GM18507 (cell line): ENCODE results near the gene RER1.

ENCODE experiments used
- DNase-seq: peaks from one replicate; pipeline ENCODE4 v3.0.0; 2011; ENCODE audit warnings: low read depth; ENCODE audit not compliant: insufficient read length; ENCODE audit errors: extremely low spot score
- FAIRE-seq: peaks from 2 replicates; lab custom pipeline; 2011; peaks lifted over from hg19 to GRCh38; lab: Jason Lieb, UNC

The RER1 gene

DNA sequence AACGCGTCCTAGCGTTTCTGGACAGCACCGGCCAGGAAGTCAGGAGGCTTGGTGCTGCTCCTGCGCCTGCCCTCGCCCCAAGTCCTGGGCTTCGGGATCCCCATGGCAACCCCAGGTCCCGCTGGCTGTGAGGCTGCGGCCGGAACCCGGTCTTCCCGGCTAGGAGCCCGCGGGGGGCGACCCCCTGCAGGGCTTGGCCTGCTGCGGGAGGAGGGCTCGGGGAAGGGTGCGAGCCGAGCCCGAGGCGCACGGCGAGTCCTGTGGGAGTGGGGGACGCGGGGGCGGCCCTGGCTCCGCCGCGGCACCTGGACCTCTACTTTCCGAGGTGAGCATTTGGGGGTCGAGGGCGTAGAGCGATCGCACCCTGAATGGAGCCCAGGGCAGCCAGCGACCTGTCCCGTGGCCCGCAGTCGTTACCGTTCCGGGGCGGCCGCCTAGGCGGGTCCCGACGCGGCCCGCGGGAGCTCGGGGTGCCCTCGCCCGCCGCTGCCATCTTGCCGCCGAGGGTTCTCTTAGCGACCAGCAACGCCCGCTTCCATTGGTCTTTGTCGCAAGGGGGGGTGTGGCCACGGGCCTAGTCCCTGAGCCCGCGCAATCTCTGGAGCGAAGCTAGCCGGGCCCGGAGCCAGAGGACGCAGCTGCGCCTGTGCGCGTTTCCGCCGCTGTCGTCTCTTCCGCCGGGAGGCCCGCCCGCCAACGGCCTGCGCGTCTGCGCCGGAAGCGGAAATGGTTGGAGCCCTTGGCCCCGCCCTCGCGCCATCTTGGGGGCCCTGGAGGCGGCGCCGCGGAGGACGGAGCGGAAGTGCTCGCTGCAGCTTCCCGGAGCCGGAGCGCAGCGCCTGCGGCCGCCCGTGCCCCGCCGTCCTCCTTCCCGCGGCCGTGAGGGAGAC, at the start of gene RER1, which contains the start of gene MORN1:
RER1 (plus strand) TSS at position 801 of the 890 bp plus-strand sequence. CDS start 3,950 bp downstream, outside the sequence.
MORN1 (minus strand) TSS at position 514 of the 890 bp plus-strand sequence; CDS start at position 493, 21 bp downstream.
- peak; percentile 99 for FAIRE-seq

DNA sequence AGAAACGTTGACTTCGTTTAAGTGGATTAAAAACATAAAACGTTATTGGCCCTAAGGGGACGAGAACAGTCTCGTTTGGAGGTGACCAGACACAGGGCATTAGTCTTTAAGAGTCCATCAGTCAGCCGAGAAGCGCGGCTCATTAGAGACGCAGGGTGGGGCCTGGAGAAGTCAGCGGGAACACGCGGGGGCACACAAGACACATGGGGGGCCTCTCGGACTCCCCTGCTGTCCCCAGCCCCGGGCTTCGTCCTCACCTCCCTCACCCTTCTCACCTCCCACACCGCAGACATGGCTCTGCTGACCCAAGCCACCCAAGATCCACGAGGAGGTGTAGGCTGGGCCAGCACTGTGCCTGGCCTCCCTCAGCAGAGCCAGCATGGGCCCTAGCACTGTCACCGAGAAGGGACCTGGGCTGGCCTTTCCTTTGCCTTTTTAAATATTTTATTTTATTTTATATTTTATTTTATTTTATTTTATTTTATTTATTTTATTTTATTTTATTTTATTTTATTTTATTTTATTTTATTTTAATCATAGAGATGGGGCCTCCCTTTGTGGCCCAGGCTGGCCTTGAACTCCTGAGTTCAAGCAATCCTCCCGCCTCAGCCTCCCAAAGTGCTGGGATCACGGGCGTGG, 49.1 kb upstream of the RER1 start:
- DNase-seq (no peak), FAIRE-seq (no peak)

More for the DNA sequence above, at the start of gene RER1, which contains the start of gene MORN1:
- DNase-seq, result peak; percentile 98

DNA sequence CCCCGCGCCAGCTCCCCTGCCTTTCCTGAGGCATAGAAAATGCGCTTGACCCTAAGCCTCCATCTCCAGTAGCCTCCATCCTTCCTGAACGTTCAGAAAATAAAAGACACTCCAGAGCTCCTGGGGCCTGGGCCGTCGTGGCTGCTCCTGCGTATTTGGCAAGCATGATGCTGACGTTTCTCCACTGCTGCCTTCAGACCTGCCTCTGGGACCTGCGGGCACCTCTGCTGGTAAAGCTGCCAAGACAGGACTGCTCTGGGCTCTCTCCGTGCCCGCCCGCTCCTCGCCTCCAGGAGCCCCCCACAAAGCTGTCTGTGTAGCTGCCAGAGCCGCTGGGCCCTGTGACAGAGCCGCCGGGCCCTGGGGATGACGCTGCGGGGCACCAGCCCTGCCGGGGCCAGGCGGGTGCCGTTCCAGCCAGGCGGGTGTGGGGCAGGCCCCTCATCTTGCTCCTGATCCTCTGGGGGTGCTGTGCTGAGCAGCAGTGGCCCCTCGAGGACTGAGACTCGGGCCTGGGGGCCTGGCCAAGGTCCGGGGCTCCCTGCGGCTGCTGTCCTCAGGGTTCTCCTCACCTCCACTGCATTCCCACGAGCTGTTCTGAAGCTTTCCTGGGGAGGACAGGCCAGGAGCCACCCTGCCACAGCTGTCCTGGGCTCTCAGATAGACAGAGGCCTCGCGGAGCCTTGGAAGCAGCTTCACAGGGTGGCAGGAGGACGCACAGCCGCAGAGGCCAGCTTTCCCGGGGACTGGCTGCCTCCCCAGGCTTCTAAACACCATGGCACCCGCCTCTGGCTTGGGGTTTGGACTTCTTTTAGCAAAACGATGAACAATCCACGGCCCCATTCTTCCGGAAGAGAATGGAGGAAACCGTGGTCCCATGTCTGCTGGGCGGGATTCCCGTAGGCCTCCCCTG, 48.4 kb upstream of the RER1 start:
- DNase-seq, result no peak

DNA sequence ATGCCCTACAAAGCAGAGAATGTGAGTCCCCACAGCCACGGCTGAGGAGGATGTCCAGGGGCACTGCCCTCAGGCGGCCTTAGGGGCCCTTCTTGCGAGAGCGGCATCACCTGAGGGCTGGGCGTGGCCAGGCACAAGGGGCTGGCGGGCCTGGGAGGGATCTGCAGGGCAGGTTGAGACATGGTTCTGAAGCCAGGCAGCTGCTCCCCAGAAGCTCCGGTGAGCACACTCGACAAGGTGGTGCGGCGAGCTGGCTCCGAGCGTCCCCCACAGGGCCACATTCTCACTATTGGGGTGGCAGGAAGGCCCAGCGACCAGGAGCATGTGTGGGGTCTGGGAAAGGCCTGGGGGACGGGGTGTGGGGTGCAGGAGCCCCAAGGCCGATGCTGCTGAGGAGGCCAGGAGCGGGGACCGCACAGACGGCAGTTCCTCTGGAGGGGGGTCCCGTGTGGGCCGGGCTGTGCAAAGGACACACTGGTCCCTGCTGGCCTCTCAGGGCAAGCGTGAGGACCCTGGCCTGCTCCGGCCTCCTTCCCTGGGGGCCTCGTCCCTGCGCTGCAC, 47.4 kb upstream of the RER1 start:
- DNase-seq, result no peak
- no peak for FAIRE-seq

More for the DNA sequence above, 48.4 kb upstream of the RER1 start:
- no peak for FAIRE-seq

GRCh38 chr1:2344744-2345296, 46.8 kb upstream of the RER1 start:
- DNase-seq (no peak), FAIRE-seq (no peak)

GRCh38 chr1:2345297-2346075, 46.2 kb upstream of the RER1 start:
- no peak for DNase-seq
- no peak for FAIRE-seq

DNA sequence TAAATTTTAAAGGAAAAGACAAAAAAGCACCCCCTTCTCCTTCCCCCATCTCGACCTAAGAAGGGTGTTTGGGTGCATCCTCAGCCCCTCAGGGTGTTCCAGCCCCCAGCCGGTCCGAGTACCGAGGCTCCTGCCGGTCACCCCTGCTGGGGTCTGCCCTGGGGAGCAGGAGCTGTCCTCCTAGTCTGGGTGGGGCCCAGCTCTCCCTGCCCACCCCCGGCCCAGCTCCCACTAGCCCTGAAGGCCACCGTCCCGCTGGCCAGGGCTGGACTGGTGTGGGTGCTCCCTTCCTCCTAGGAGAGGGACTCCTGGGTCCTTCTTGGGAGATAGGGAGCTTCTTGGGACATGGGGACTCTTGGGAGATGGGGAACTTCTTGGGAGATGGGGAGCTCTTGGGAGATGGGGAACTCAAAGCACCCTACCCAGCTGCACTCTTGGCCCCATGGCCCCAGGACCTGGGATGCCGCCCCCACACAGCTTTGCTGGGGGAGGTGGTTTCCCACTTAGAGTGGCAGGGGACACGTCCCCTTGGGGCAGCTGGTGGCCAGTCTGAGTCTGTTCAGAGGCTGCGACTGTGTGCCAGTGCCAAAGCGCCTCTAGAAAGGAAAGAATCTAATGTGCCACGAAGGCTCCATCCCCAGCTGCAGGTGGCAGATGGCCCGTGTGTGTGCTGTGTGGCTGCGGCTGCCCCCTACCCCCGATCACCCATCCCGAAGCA, 44.8 kb upstream of the RER1 start:
- no peak for FAIRE-seq
- no peak for DNase-seq

DNA sequence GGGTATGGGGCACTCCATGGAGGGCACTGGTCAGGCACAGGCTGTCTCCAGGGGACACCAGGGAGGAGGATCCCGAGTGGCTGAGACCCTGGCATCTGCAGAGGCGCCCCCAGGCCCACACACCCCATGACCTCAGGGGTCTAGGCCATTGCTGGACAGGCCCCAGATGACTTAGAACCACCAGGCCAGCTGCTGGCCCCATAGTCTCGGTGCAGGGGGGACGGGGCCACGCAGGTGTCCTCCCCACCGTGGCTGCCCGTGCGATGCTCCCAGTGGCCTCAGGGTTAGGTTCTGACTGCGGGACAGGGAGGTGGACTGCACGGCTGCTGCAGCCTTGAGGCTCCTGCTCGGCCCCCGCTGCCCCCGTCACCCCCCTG, 44.2 kb upstream of the RER1 start:
- no peak for FAIRE-seq

DNA sequence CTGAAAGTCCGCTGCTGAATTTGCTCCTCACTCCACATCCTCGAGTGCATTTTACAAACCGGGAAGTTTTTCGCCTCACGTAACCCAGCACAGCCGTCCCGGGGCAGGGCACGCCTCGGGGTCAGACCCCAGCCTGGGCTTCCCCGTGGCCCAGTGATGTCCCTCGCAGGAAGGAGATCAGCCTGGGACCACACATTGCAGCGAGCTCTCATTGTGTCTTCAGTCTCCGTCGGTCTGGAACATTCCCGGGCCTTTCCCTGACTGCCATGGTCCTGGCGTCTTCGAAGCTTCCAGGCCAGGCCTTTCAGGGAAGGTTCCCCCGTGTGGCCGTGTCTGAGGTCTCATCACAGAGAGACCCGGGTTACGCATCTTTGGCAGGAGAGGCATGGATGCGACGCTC, 43.7 kb upstream of the RER1 start:
- FAIRE-seq (no peak), DNase-seq (no peak)

More for the DNA sequence above, 44.2 kb upstream of the RER1 start:
- DNase-seq, result no peak

- no peak for FAIRE-seq
- DNase-seq, result no peak
These were observed 43.0 kb upstream of the RER1 start for GRCh38 chr1:2348346-2349325.

- FAIRE-seq, result no peak
- no peak for DNase-seq
These were observed 41.8 kb upstream of the RER1 start for GRCh38 chr1:2349806-2350205.

- FAIRE-seq, result no peak
- no peak for DNase-seq
These were observed 41.1 kb upstream of the RER1 start for GRCh38 chr1:2350501-2350900.

DNA sequence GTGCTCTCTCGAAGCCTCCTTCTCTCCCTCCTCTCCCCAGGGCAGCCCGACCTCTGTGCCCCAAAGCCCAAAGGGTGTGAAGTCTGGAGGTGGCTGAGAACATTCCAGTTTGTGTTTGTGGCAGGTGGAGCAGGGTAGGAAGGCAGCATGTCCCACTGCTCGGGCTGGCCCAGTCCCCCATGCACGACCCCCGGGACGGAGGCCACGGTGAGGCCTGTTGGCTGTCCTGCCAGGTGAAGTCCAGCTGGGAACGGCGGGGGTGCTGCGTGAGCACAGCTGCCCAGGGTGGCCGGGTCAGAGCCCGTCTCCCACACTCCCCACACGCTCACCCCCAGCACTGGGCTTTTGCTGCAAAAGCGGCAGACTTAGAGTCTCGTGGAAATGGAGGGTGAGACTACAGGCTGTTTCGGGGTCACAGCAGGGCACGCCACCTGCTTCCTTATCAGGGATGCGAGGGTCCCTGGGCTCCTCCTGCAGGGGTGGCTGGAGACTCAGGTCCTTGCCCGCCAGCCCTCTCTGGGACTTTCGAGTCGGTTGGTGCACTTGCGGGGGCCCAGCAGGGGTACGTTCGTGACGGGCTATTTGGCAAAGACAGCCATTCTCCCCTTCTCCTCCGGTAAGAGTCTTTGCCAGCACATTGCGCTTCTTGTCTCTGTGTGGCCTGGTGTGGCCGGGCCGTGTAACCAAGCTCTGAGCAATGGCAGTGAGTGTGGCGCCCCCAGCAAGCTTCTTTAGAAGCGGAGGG, 40.6 kb upstream of the RER1 start:
- DNase-seq, result no peak
- no peak for FAIRE-seq

- DNase-seq, result no peak
- no peak for FAIRE-seq
These were observed 39.9 kb upstream of the RER1 start for GRCh38 chr1:2351723-2352122.

DNA sequence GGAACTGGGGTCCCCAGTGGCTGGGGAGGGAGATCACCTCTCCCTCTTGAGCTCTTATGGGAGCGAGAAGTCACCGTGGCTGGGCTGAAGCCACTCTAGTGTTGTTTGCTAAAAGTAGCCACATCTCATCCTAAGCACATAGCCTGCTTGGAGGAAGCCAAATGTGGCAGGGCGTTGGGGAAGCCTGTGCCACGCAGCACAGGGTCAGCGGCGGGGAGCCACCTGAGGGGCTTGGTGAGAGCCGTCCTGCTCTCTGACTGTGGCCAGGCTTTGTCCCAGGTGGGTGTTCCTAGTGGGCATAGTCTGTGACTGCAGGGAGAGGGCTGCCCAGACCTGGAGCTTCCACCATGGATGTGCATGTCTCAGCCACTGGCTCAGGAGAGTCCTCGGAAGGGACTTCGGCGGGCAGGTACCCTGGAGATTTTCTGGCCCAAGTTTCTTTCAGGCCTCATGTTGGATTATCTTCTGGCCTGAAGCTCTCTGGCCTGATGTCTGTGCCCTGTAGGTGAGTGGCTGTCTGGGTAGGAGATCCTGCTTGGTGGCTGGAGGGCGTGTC, 39.2 kb upstream of the RER1 start:
- FAIRE-seq (no peak), DNase-seq (no peak)
